ENCODE results near the gene ELP4. TPM values are rescaled to one million over a fixed set of nuclear protein-coding genes. Genes with fewer than 3 reads are reported as not detected.

Gene ELP4
- total and polyA plus RNA-seq, 2 donors (not counting 1 experiment from before 2014, with no cell fraction given): 7.1 to 31.3 TPM

DNA sequence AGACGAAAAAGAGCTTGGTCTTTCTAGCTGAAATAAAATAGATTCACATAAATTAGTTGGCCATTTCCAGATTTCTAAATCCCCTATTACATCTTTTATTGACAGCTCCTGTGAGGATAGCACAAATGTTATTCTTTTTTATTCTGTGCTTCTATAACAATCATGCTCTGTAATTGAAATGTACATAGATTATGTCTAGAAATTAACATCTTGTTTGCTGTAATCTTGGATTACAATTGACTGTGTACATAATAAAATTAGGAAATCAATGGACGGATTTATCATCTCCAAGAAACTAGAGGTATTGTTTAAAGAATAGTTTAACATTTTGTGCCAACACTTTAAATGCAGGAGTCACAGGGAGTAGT, 31.4 kb upstream of the ELP4 start:
- Histone ChIP-seq H3K27me3 (replicated peaks in 1 of 4; ENCODE audit: control extremely low read depth in 1 of 4, control insufficient read depth in 3 of 4, insufficient read depth in 4 of 4, low read length in 3 of 4) (no peaks in the 10 kb centered on the region), H3K4me3 (ENCODE audit: control extremely low read depth in 1 of 5, extremely low read depth in 1 of 5, insufficient read depth in 1 of 5, low read depth in 2 of 5, low read length in 4 of 5) (no peak overlapping the region), H3K27ac (ENCODE audit: low read length in 2 of 2) (no peak overlapping the region), H2AFZ (ENCODE audit: insufficient read depth, low read depth, low read length, poor library complexity, severe bottlenecking) (no peak overlapping the region), H3K4me2 (replicated peaks; ENCODE audit: low read depth, low read length, poor library complexity, severe bottlenecking) (no peak overlapping the region), H3K36me3 (replicated peaks in 1 of 2; ENCODE audit: control extremely low read depth in 1 of 2, control insufficient read depth in 1 of 2, extremely low read depth in 1 of 2, insufficient read depth in 2 of 2, low read length in 1 of 2) (no peaks in the 10 kb centered on the region), H3K4me1 (ENCODE audit: control insufficient read depth in 2 of 2, insufficient read depth in 2 of 2, low read length in 2 of 2) (no peaks in the 10 kb centered on the region), H4K20me1 (ENCODE audit: control insufficient read depth, insufficient read depth, low read length, poor library complexity, severe bottlenecking) (no peaks in the 10 kb centered on the region), H3K79me2 (ENCODE audit: control insufficient read depth, insufficient read depth, low read length) (peaks cover 5% of the 10 kb centered on the region), H3K9ac (ENCODE audit: low read length) (no peak overlapping the region), H3K9me3 (ENCODE audit: control extremely low read depth in 1 of 3, control insufficient read depth in 2 of 3, insufficient read depth in 1 of 3, low read length in 2 of 3) (no peaks in the 10 kb centered on the region)
- POLR2A ChIA-PET: no interaction called here
- CTCF ChIA-PET: no interaction called here
- intact Hi-C loops (cut with micrococcal nuclease): no loop called here
- DNase-seq (no peak), ATAC-seq (ENCODE audit: low read depth) (no peak)
- TF ChIP-seq EZH2 (IDR thresholded peaks at IDR 0.05; ENCODE audit: borderline replicate concordance, insufficient read depth, low read depth, low read length, poor library complexity, severe bottlenecking): no peak
- TF ChIP-seq, protein P1, sequence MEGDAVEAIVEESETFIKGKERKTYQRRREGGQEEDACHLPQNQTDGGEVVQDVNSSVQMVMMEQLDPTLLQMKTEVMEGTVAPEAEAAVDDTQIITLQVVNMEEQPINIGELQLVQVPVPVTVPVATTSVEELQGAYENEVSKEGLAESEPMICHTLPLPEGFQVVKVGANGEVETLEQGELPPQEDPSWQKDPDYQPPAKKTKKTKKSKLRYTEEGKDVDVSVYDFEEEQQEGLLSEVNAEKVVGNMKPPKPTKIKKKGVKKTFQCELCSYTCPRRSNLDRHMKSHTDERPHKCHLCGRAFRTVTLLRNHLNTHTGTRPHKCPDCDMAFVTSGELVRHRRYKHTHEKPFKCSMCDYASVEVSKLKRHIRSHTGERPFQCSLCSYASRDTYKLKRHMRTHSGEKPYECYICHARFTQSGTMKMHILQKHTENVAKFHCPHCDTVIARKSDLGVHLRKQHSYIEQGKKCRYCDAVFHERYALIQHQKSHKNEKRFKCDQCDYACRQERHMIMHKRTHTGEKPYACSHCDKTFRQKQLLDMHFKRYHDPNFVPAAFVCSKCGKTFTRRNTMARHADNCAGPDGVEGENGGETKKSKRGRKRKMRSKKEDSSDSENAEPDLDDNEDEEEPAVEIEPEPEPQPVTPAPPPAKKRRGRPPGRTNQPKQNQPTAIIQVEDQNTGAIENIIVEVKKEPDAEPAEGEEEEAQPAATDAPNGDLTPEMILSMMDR (IDR thresholded peaks at IDR 0.05): no peak
- H3K4me1 Mint-ChIP-seq: no peaks in the 10 kb centered on the region
- WGBS (ENCODE audit: insufficient coverage): no CpG with 5 or more reads among the region's 2 CpGs
- H3K4me3 Mint-ChIP-seq: no peak overlapping the region
- no peaks in the 10 kb centered on the region for H3K9me3 Mint-ChIP-seq (ENCODE audit: insufficient read depth)
- H3K27me3 Mint-ChIP-seq: no peaks in the 10 kb centered on the region
- H3K27ac Mint-ChIP-seq: no peak overlapping the region

DNA sequence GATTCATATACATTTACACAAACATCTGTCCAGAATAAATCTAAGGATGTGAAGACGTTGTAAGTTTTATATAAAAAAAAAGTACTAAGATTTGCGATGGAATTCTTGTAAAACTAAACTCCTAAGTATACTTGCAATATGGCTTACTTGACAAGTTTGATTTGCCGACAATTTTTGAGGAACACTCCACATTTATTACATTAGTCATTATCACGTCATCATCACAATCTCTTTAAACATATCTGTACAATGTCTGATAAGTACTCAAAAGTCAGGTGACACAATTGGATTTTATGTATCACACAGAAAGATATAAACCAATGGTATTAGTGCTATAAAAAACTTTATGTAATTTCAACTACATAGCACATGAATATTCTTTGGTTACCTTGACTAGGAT, 30.5 kb upstream of the ELP4 start:
- POLR2A ChIA-PET: no interaction called here
- H3K4me1 Mint-ChIP-seq: no peaks in the 10 kb centered on the region
- no CpG with 5 or more reads among the region's 4 CpGs for WGBS (ENCODE audit: insufficient coverage)

More for the DNA sequence above, 30.5 kb upstream of the ELP4 start:
- no peaks in the 10 kb centered on the region for H3K4me1 ChIP-seq (ENCODE audit: control insufficient read depth in 2 of 2, insufficient read depth in 2 of 2, low read length in 2 of 2)
- no peaks in the 10 kb centered on the region for H4K20me1 ChIP-seq (ENCODE audit: control insufficient read depth, insufficient read depth, low read length, poor library complexity, severe bottlenecking)
- Mint-ChIP-seq H3K9me3 (ENCODE audit: insufficient read depth) (no peaks in the 10 kb centered on the region), H3K27ac (no peak overlapping the region), H3K4me3 (no peak overlapping the region), H3K27me3 (no peaks in the 10 kb centered on the region)
- H3K36me3 ChIP-seq (replicated peaks in 1 of 2; ENCODE audit: control extremely low read depth in 1 of 2, control insufficient read depth in 1 of 2, extremely low read depth in 1 of 2, insufficient read depth in 2 of 2, low read length in 1 of 2): no peaks in the 10 kb centered on the region
- no peak for ATAC-seq (ENCODE audit: low read depth)
- no peak overlapping the region for H3K4me2 ChIP-seq (replicated peaks; ENCODE audit: low read depth, low read length, poor library complexity, severe bottlenecking)
- H3K4me3 ChIP-seq (ENCODE audit: control extremely low read depth in 1 of 5, extremely low read depth in 1 of 5, insufficient read depth in 1 of 5, low read depth in 2 of 5, low read length in 4 of 5): no peak overlapping the region
- no peaks in the 10 kb centered on the region for H3K27me3 ChIP-seq (replicated peaks in 1 of 4; ENCODE audit: control extremely low read depth in 1 of 4, control insufficient read depth in 3 of 4, insufficient read depth in 4 of 4, low read length in 3 of 4)
- no peak for DNase-seq
- TF ChIP-seq, protein P1 (IDR thresholded peaks at IDR 0.05): no peak
- H3K79me2 ChIP-seq (ENCODE audit: control insufficient read depth, insufficient read depth, low read length): peaks cover 5% of the 10 kb centered on the region
- no peaks in the 10 kb centered on the region for H3K9me3 ChIP-seq (ENCODE audit: control extremely low read depth in 1 of 3, control insufficient read depth in 2 of 3, insufficient read depth in 1 of 3, low read length in 2 of 3)
- intact Hi-C loops (cut with micrococcal nuclease): no loop called here
- H3K9ac ChIP-seq (ENCODE audit: low read length): no peak overlapping the region
- no peak overlapping the region for H3K27ac ChIP-seq (ENCODE audit: low read length in 2 of 2)
- no peak overlapping the region for H2AFZ ChIP-seq (ENCODE audit: insufficient read depth, low read depth, low read length, poor library complexity, severe bottlenecking)
- CTCF ChIA-PET: no interaction called here

All from B cell (primary cell).